ENCODE data around the gene MDM2.
"Not testable (repeated sequence)": the region's sequence is repeated elsewhere in the genome, so short reads cannot be mapped to it uniquely, and the experiment has no call there.

Gene MDM2

GRCh38 chr12:68863886-68864454 lies 56.0 kb downstream of the MDM2 start:
- not testable (repeated sequence) for H3K36me3 ChIP-seq (ENCODE audit: low read depth); H3K9me3 ChIP-seq (ENCODE audit: severe bottlenecking); H3K27ac ChIP-seq (ENCODE audit: poor library complexity, severe bottlenecking); H3K4me1 ChIP-seq (ENCODE audit: insufficient read depth, poor library complexity, severe bottlenecking); H3K4me3 ChIP-seq (ENCODE audit: severe bottlenecking); H3K27me3 ChIP-seq (ENCODE audit: insufficient read depth, poor library complexity, severe bottlenecking); DNase-seq (ENCODE audit: low spot score)
- ATAC-seq (ENCODE audit: low read depth) = peak; percentile 64
- peak; percentile 81 for TF ChIP-seq CTCF (IDR thresholded peaks at IDR 0.05; ENCODE audit: poor library complexity, severe bottlenecking)

- DNase-seq (ENCODE audit: low spot score) (no peak), ATAC-seq (ENCODE audit: low read depth) (no peak)
- no peaks in the 10 kb centered on the region for H3K27me3 ChIP-seq (ENCODE audit: insufficient read depth, poor library complexity, severe bottlenecking)
- no peaks in the 10 kb centered on the region for H3K4me1 ChIP-seq (ENCODE audit: insufficient read depth, poor library complexity, severe bottlenecking)
- no peaks in the 10 kb centered on the region for H3K36me3 ChIP-seq (ENCODE audit: low read depth)
- TF ChIP-seq CTCF (IDR thresholded peaks at IDR 0.05; ENCODE audit: poor library complexity, severe bottlenecking) = no peak
- no peak overlapping the region for H3K27ac ChIP-seq (ENCODE audit: poor library complexity, severe bottlenecking)
- no peak overlapping the region for H3K4me3 ChIP-seq (ENCODE audit: severe bottlenecking)
- no peaks in the 10 kb centered on the region for H3K9me3 ChIP-seq (ENCODE audit: severe bottlenecking)
Observed at GRCh38 chr12:68864604-68865003, 56.6 kb downstream of the MDM2 start.

GRCh38 chr12:68865399-68866164 lies 57.6 kb downstream of the MDM2 start:
- Histone ChIP-seq H3K27ac (ENCODE audit: poor library complexity, severe bottlenecking) (no peak overlapping the region), H3K4me3 (ENCODE audit: severe bottlenecking) (no peak overlapping the region), H3K4me1 (ENCODE audit: insufficient read depth, poor library complexity, severe bottlenecking) (no peaks in the 10 kb centered on the region), H3K36me3 (ENCODE audit: low read depth) (no peaks in the 10 kb centered on the region), H3K27me3 (ENCODE audit: insufficient read depth, poor library complexity, severe bottlenecking) (no peaks in the 10 kb centered on the region), H3K9me3 (ENCODE audit: severe bottlenecking) (no peaks in the 10 kb centered on the region)
- TF ChIP-seq CTCF (IDR thresholded peaks at IDR 0.05; ENCODE audit: poor library complexity, severe bottlenecking) = no peak
- ATAC-seq (ENCODE audit: low read depth) = no peak
- DNase-seq (ENCODE audit: low spot score) = no peak

- Histone ChIP-seq H3K9me3 (ENCODE audit: severe bottlenecking) (no peaks in the 10 kb centered on the region), H3K4me1 (ENCODE audit: insufficient read depth, poor library complexity, severe bottlenecking) (no peaks in the 10 kb centered on the region), H3K36me3 (ENCODE audit: low read depth) (no peaks in the 10 kb centered on the region), H3K27ac (ENCODE audit: poor library complexity, severe bottlenecking) (no peak overlapping the region), H3K4me3 (ENCODE audit: severe bottlenecking) (no peak overlapping the region), H3K27me3 (ENCODE audit: insufficient read depth, poor library complexity, severe bottlenecking) (no peaks in the 10 kb centered on the region)
- TF ChIP-seq CTCF (IDR thresholded peaks at IDR 0.05; ENCODE audit: poor library complexity, severe bottlenecking) = no peak
- ATAC-seq (ENCODE audit: low read depth) (no peak), DNase-seq (ENCODE audit: low spot score) (no peak)
Observed at GRCh38 chr12:68866950-68867349, 59.0 kb downstream of the MDM2 start.

GRCh38 chr12:68867606-68868005 lies 59.6 kb downstream of the MDM2 start:
- no peak for ATAC-seq (ENCODE audit: low read depth)
- H3K36me3 ChIP-seq (ENCODE audit: low read depth) = no peaks in the 10 kb centered on the region
- no peaks in the 10 kb centered on the region for H3K9me3 ChIP-seq (ENCODE audit: severe bottlenecking)
- TF ChIP-seq CTCF (IDR thresholded peaks at IDR 0.05; ENCODE audit: poor library complexity, severe bottlenecking) = no peak
- H3K4me3 ChIP-seq (ENCODE audit: severe bottlenecking) = no peak overlapping the region
- no peak for DNase-seq (ENCODE audit: low spot score)
- no peak overlapping the region for H3K27ac ChIP-seq (ENCODE audit: poor library complexity, severe bottlenecking)
- H3K27me3 ChIP-seq (ENCODE audit: insufficient read depth, poor library complexity, severe bottlenecking) = no peaks in the 10 kb centered on the region
- no peaks in the 10 kb centered on the region for H3K4me1 ChIP-seq (ENCODE audit: insufficient read depth, poor library complexity, severe bottlenecking)

Measured in RWPE2 (cell line).